C4-2B (cell line): ENCODE measurements around the gene ICAM5.

Source experiments
- H3K27ac ChIP-seq: fragments of 450-650 bp; 2 replicates; pipeline ENCODE4 v1.5.1; 2017
- CTCF ChIP-seq: fragments of 450-650 bp; conservative IDR thresholded peaks from 2 replicates; pipeline ENCODE4 v1.5.1; 2017; ENCODE audit warnings: mild to moderate bottlenecking
- ZFX ChIP-seq: fragments of 450-650 bp; IDR thresholded peaks from 2 replicates; pipeline ENCODE4 v1.6.1; 2017

ICAM5 gene

GRCh38 chr19:10320602-10321416 lies 31.1 kb downstream of the ICAM5 start:
- H3K27ac ChIP-seq = no peak overlapping the region
- TF ChIP-seq CTCF (no peak), ZFX (no peak)

- TF ChIP-seq ZFX (no peak), CTCF (no peak)
- H3K27ac ChIP-seq = no peak overlapping the region
Observed at GRCh38 chr19:10321417-10321797, 31.7 kb downstream of the ICAM5 start.

GRCh38 chr19:10321874-10322835 lies 32.4 kb downstream of the ICAM5 start:
- no peak for TF ChIP-seq CTCF
- TF ChIP-seq ZFX = no peak
- no peak overlapping the region for H3K27ac ChIP-seq

- TF ChIP-seq ZFX = no peak
- no peak for TF ChIP-seq CTCF
- H3K27ac ChIP-seq = no peak overlapping the region
Observed at GRCh38 chr19:10325732-10326131, 36.0 kb downstream of the ICAM5 start.

- TF ChIP-seq ZFX (no peak), CTCF (no peak)
- H3K27ac ChIP-seq = no peak overlapping the region
Observed at GRCh38 chr19:10327793-10328192, 38.0 kb downstream of the ICAM5 start.

GRCh38 chr19:10328558-10329429 lies 39.0 kb downstream of the ICAM5 start:
- TF ChIP-seq CTCF = no peak
- TF ChIP-seq ZFX = no peak
- H3K27ac ChIP-seq = no peak overlapping the region
